KMS-11 (cell line): ENCODE results near the gene TMCO6.
"Not testable (repeated sequence)": the region's sequence is repeated elsewhere in the genome, so short reads cannot be mapped to it uniquely, and the experiment has no call there.

Source experiments
- H2AFZ ChIP-seq: fragments of 200-600 bp; sonication (generic); 2 replicates; pipeline ENCODE4 v1.6.1; 2016; ENCODE audit warnings: antibody characterized with exemption, mixed run types, low read depth
- H3K27ac ChIP-seq: fragments of 200-600 bp; sonication (generic); 2 replicates; pipeline ENCODE4 v1.6.1; 2016; ENCODE audit warnings: mild to moderate bottlenecking, mixed run types
- H3K27me3 ChIP-seq: fragments of 200-600 bp; sonication (generic); 2 replicates; pipeline ENCODE4 v1.6.1; 2017; ENCODE audit warnings: mild to moderate bottlenecking, low read depth, mixed run types, moderate library complexity; ENCODE audit not compliant: insufficient read depth
- H3K36me3 ChIP-seq: fragments of 200-600 bp; sonication (generic); 2 replicates; pipeline ENCODE4 v1.6.1; 2017; ENCODE audit warnings: mild to moderate bottlenecking, mixed run types; ENCODE audit not compliant: insufficient read depth
- H3K4me1 ChIP-seq: fragments of 200-600 bp; sonication (generic); 2 replicates; pipeline ENCODE4 v1.6.1; 2016; ENCODE audit warnings: mild to moderate bottlenecking, low read depth, mixed run types; ENCODE audit not compliant: poor library complexity, severe bottlenecking
- H3K4me2 ChIP-seq: fragments of 200-600 bp; sonication (generic); 2 replicates; pipeline ENCODE4 v1.7.0; 2016; ENCODE audit warnings: mild to moderate bottlenecking, mixed run types
- H3K4me3 ChIP-seq: fragments of 200-600 bp; sonication (generic); IDR thresholded peaks from 2 replicates; pipeline ENCODE4 v1.6.1; 2017; ENCODE audit warnings: low read depth, low read length, mixed read lengths; ENCODE audit not compliant: insufficient read depth
- H3K79me2 ChIP-seq: fragments of 200-600 bp; sonication (generic); 2 replicates; pipeline ENCODE4 v1.6.1; 2016; ENCODE audit warnings: low read depth, mixed run types; ENCODE audit not compliant: insufficient read depth
- H3K9ac ChIP-seq: fragments of 200-600 bp; sonication (generic); 2 replicates; pipeline ENCODE4 v1.6.1; 2016; ENCODE audit warnings: mild to moderate bottlenecking, mixed run types
- H4K20me1 ChIP-seq: fragments of 200-600 bp; sonication (generic); 2 replicates; pipeline ENCODE4 v1.6.1; 2016; ENCODE audit warnings: mild to moderate bottlenecking, mixed run types; ENCODE audit not compliant: insufficient read depth
- CTCF ChIP-seq: fragments of 200-600 bp; sonication (generic); conservative IDR thresholded peaks from 2 replicates; pipeline ENCODE4 v1.6.1; 2017; ENCODE audit warnings: low read depth, mild to moderate bottlenecking, antibody characterized with exemption, low read length, moderate library complexity, mixed read lengths

Gene TMCO6

GRCh38 chr5:140658870-140659269 is 19.6 kb downstream of the TMCO6 start:
- Histone ChIP-seq H3K79me2 (no peaks in the 10 kb centered on the region), H3K36me3 (no peaks in the 10 kb centered on the region; the same call in 1 of the 2 replicates), H3K27ac (no peak overlapping the region), H3K9ac (no peak overlapping the region), H3K4me2 (no peak overlapping the region), H3K4me3 (no peak overlapping the region), H3K4me1 (peaks cover 22% of the 10 kb centered on the region), H2AFZ (no peak overlapping the region), H4K20me1 (no peaks in the 10 kb centered on the region), H3K27me3 (no peaks in the 10 kb centered on the region)
- TF ChIP-seq CTCF, result no peak

DNA sequence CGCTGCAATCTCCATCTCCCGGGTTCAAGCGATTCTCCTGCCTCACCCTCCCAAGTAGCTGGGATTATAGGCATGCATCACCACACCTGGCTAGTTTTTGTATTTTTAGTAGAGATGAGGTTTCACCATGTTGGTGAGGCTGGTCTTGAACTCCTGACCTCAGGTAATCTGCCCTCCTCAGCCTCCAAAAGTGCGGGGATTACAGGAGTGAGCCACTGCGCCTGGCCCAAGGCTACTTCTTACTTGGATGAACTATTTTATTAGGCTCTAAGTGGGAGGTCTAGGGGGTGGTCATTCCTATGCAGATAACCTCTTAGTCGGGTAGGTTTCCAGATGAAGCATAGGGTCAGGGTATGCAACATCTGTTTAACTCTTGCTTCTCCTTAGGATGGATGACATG is 21.1 kb downstream of the TMCO6 start:
- H3K4me1 ChIP-seq, result peaks cover 23% of the 10 kb centered on the region
- H3K9ac ChIP-seq, H2AFZ ChIP-seq, H3K36me3 ChIP-seq, H3K4me3 ChIP-seq, H3K27me3 ChIP-seq, H3K79me2 ChIP-seq, H3K4me2 ChIP-seq, H4K20me1 ChIP-seq, H3K27ac ChIP-seq: not testable (repeated sequence)

DNA sequence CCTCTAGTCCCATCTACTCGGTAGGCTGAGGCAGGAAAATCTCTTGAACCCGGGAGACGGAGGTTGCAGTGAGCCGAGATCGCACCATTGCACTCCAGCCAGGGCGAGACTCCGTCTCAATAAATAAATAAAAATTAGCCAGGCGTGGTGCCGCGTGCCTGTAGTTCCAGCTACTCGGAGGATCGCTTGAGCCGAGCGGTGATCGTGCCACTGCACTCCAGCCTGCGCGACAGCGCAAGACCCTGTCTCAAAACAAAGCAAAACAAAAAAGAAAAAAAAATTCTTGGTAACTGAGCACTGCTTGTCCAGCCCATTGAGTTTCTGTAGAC is 24.7 kb downstream of the TMCO6 start:
- TF ChIP-seq CTCF, result no peak
- Histone ChIP-seq H3K27ac (peak overlapping the region; percentile 52), H3K27me3 (no peaks in the 10 kb centered on the region), H2AFZ (peak overlapping the region; percentile 70), H3K79me2 (peaks cover 21% of the 10 kb centered on the region; the same call in 1 of the 2 replicates), H4K20me1 (no peaks in the 10 kb centered on the region), H3K9ac (peak overlapping the region; percentile 29; the same call in 1 of the 2 replicates), H3K4me2 (peak overlapping the region; percentile 27), H3K36me3 (no peaks in the 10 kb centered on the region; the same call in 1 of the 2 replicates), H3K4me3 (no peak overlapping the region), H3K4me1 (peaks cover 13% of the 10 kb centered on the region)

DNA sequence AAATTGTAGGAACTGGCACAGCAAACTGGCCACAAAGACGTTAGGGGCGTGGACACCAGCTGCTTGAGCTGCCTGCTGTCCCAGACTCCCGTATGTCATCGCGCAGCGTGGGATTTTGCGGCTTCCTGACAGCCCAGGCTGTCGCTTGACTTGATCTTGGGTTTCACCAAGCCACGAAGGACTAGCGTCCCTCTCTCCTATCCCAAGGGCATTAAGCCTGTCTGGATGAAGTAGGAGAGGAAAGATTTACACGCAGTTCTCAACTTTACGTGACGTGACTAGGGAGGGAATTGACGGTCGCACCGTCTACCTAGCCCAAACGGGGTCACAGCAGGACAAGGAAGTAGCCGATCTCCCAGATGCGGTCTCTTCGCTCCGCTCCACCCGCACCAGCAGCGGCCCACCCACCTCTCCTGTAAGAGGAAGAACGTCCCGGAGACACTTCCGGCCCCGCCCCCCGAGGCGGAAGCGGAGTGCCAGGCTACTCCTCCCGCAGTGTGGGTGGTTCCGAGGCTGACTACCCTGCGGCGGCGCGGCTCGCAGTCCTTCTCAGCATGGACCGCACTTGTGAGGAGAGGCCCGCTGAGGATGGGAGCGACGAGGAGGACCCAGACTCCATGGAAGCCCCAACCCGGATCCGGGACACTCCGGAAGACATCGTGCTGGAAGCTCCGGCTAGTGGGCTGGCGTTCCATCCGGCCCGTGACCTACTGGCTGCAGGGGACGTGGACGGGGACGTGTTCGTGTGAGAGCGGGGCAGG is 25.3 kb downstream of the TMCO6 start, which contains the start of gene WDR55:
WDR55 (plus strand) TSS at position 546 of the 761 bp plus-strand sequence; CDS start at position 555, 9 bp downstream.
- Histone ChIP-seq H2AFZ (peak within 1 kb of the TSS; percentile 70), H3K9ac (peak within 1 kb of the TSS; percentile 29; the same call in 1 of the 2 replicates), H3K36me3 (no peaks in the 10 kb centered on the region), H3K4me1 (peaks cover 13% of the 10 kb centered on the region), H3K4me3 (no peak within 1 kb of the TSS), H3K27ac (peak within 1 kb of the TSS; percentile 52), H3K4me2 (peak within 1 kb of the TSS; percentile 27), H4K20me1 (no peaks in the 10 kb centered on the region), H3K27me3 (no peaks in the 10 kb centered on the region), H3K79me2 (peaks cover 21% of the 10 kb centered on the region; the same call in 1 of the 2 replicates)
- no peak for TF ChIP-seq CTCF

DNA sequence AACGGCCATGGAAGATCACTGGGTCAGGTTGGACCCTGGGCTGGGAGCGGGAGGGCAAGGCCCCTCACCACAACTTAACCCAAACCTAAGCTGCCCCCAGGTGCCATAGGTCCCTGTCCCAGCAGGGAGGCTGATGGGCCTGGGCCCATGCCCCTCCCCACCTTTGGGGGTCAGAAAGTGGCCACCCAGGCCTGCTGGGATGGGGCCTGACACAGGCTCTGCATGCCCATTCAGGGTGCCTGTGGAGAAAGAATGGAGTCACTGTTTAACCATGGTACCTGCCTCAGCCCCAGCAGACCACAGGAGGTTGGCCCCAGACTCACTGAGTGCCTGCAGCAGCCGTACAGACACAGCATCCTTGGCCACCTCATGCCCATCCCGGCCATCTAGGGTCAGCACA is 31.8 kb downstream of the TMCO6 start:
- H2AFZ ChIP-seq, H3K27me3 ChIP-seq, H3K4me1 ChIP-seq, H3K27ac ChIP-seq, H3K4me3 ChIP-seq, H4K20me1 ChIP-seq, H3K36me3 ChIP-seq, H3K9ac ChIP-seq, H3K4me2 ChIP-seq, H3K79me2 ChIP-seq: not testable (repeated sequence)
